OCI-LY7 (cell line): ENCODE measurements around the gene TNNI3K. TPM values are rescaled to one million over a fixed set of nuclear protein-coding genes. Genes with fewer than 3 reads are reported as not detected.

ENCODE experiments used
- BruUV-seq: library from RNA; stranded (reverse); fragments of 400-500 nt; replicated peaks from 2 replicates; lab custom pipeline; 2021; lab: Mats Ljungman, UMichigan
- CTCF ChIA-PET: fragments of 300-600 bp; sonication (Branson Sonifier 250); formaldehyde crosslinking; loops from one replicate; lab custom pipeline; 2022; ENCODE audit warnings: antibody characterized with exemption; ENCODE audit not compliant: unreplicated experiment; lab: Charles Lee
- POLR2A ChIA-PET: fragments of 300-600 bp; sonication (Branson Sonifier 250); formaldehyde crosslinking; loops from one replicate; lab custom pipeline; 2022; ENCODE audit warnings: antibody characterized with exemption; lab: Charles Lee
- DNase-seq: peaks from one replicate; pipeline ENCODE4 v3.0.0-alpha.2; 2015; ENCODE audit warnings: low spot score
- H2AFZ ChIP-seq: fragments of 200-600 bp; sonication (generic), shearing (Covaris generic); 2 replicates; pipeline ENCODE4 v1.6.1; 2014; ENCODE audit warnings: mild to moderate bottlenecking, antibody characterized with exemption, low read length, moderate library complexity
- H3K27ac ChIP-seq: fragments of 200-600 bp; sonication (generic); 2 replicates; pipeline ENCODE4 v1.5.1; 2014; ENCODE audit warnings: mixed run types, low read depth, mild to moderate bottlenecking, moderate library complexity, low read length, inconsistent platforms; ENCODE audit not compliant: poor library complexity, severe bottlenecking
- H3K36me3 ChIP-seq: fragments of 200-600 bp; sonication (generic); 2 replicates; pipeline ENCODE4 v1.6.1; 2014; ENCODE audit warnings: mild to moderate bottlenecking, antibody characterized with exemption, low read length, moderate library complexity, mixed read lengths; ENCODE audit not compliant: insufficient read depth
- H3K4me1 ChIP-seq: fragments of 200-600 bp; sonication (generic); 2 replicates; pipeline ENCODE4 v1.5.1; 2014; ENCODE audit warnings: mild to moderate bottlenecking, low read length; ENCODE audit not compliant: insufficient read depth, poor library complexity, severe bottlenecking
- H3K4me2 ChIP-seq: fragments of 200-600 bp; sonication (generic); 2 replicates; pipeline ENCODE4 v1.6.1; 2014; ENCODE audit warnings: mild to moderate bottlenecking, low read length
- H3K4me3 ChIP-seq: fragments of 200-600 bp; sonication (generic); 2 replicates; pipeline ENCODE4 v1.5.1; 2014; ENCODE audit warnings: mild to moderate bottlenecking, low read depth, low read length; ENCODE audit not compliant: poor library complexity, severe bottlenecking
- H3K79me2 ChIP-seq: fragments of 200-600 bp; sonication (generic); 2 replicates; pipeline ENCODE4 v1.6.1; 2016; ENCODE audit warnings: low read depth, mild to moderate bottlenecking, low read length, moderate library complexity, mixed read lengths; ENCODE audit not compliant: insufficient read depth
- H3K9me2 ChIP-seq: fragments of 200-600 bp; sonication (generic); 2 replicates; pipeline ENCODE4 v1.6.1; 2016; ENCODE audit warnings: mild to moderate bottlenecking, low read length, mixed read lengths; ENCODE audit not compliant: insufficient read depth
- H3K9me3 ChIP-seq: fragments of 200-600 bp; sonication (generic); 2 replicates; pipeline ENCODE4 v1.6.1; 2014; ENCODE audit warnings: mild to moderate bottlenecking, mixed run types, low read length, mixed read lengths
- H4K20me1 ChIP-seq: fragments of 200-600 bp; sonication (generic); 2 replicates; pipeline ENCODE4 v1.6.1; 2014; ENCODE audit warnings: mild to moderate bottlenecking, antibody characterized with exemption, low read length, moderate library complexity, mixed read lengths; ENCODE audit not compliant: insufficient read depth
- CTCF ChIP-seq: fragments of 200-600 bp; sonication (generic); conservative IDR thresholded peaks from 2 replicates; pipeline ENCODE4 v1.5.1; 2014; ENCODE audit warnings: mild to moderate bottlenecking, antibody characterized with exemption, low read length, moderate library complexity, mixed read lengths
- EZH2phosphoT487 ChIP-seq: fragments of 200-600 bp; sonication (generic); IDR thresholded peaks from 2 replicates; pipeline ENCODE4 v1.6.1; 2018; ENCODE audit warnings: low read depth, borderline replicate concordance, mild to moderate bottlenecking, mixed run types, antibody characterized with exemption, low read length, moderate library complexity, mixed read lengths
- intact Hi-C: fragments of 100-400 bp; cut with micrococcal nuclease; formaldehyde crosslinking; loops from one replicate; pipeline ENCODE4 v1.10.0; 2022; ENCODE audit not compliant: unreplicated experiment
- total RNA-seq, 2 experiments: library from RNA; depleted of rRNA in 1 of 2; stranded (reverse); fragments of >200 nt in 1 of 2; shearing (Covaris generic) in 1 of 2; gene quantifications; 2 replicates each; pipeline ENCODE4 v1.2.3, GENCODE V29; 2014 to 2022

TNNI3K gene
- total RNA-seq, 2 experiments from 2014 or later, result not detected

GRCh38 chr1:74392186-74392585 lies 157.0 kb downstream of the TNNI3K start:
- DNase-seq, result no peak
- Histone ChIP-seq H3K4me3 (no peak overlapping the region), H3K4me2 (no peak overlapping the region), H3K27ac (no peak overlapping the region), H2AFZ (no peak overlapping the region), H4K20me1 (no peaks in the 10 kb centered on the region), H3K9me2 (no peaks in the 10 kb centered on the region), H3K36me3 (no peaks in the 10 kb centered on the region), H3K79me2 (no peaks in the 10 kb centered on the region), H3K4me1 (no peaks in the 10 kb centered on the region), H3K9me3 (no peaks in the 10 kb centered on the region)
- ChIA-PET CTCF (no interaction called here), POLR2A (interaction anchor here (1.5 to 1.7 kb wide), 2 partner anchors 9 to 10 kb away, joined by 3 to 4 read pairs; no protein-coding TSS in a partner anchor)
- BruUV-seq, result no TSS peak
- no peak for TF ChIP-seq CTCF
- TF ChIP-seq EZH2phosphoT487, result no peak
- intact Hi-C loops, result no loop called here

GRCh38 chr1:74392840-74393239 lies 157.7 kb downstream of the TNNI3K start:
- Histone ChIP-seq H3K4me1 (no peaks in the 10 kb centered on the region), H3K9me3 (no peaks in the 10 kb centered on the region), H4K20me1 (no peaks in the 10 kb centered on the region), H3K9me2 (no peaks in the 10 kb centered on the region), H3K4me2 (no peak overlapping the region), H2AFZ (no peak overlapping the region), H3K27ac (no peak overlapping the region), H3K4me3 (no peak overlapping the region), H3K79me2 (no peaks in the 10 kb centered on the region), H3K36me3 (no peaks in the 10 kb centered on the region)
- POLR2A ChIA-PET, result interaction anchor here (1.5 to 1.7 kb wide), 2 partner anchors 8 to 10 kb away, joined by 3 to 4 read pairs; no protein-coding TSS in a partner anchor
- intact Hi-C loops, result no loop called here
- no peak for TF ChIP-seq CTCF
- no peak for TF ChIP-seq EZH2phosphoT487
- no TSS peak for BruUV-seq
- CTCF ChIA-PET, result no interaction called here
- DNase-seq, result no peak

GRCh38 chr1:74395571-74395970 lies 160.4 kb downstream of the TNNI3K start:
- intact Hi-C loops, result no loop called here
- Histone ChIP-seq H2AFZ (no peak overlapping the region), H3K27ac (no peak overlapping the region), H3K36me3 (no peaks in the 10 kb centered on the region), H4K20me1 (no peaks in the 10 kb centered on the region), H3K9me2 (no peaks in the 10 kb centered on the region), H3K79me2 (no peaks in the 10 kb centered on the region), H3K4me3 (no peak overlapping the region), H3K4me1 (no peaks in the 10 kb centered on the region), H3K9me3 (no peaks in the 10 kb centered on the region), H3K4me2 (no peak overlapping the region)
- no TSS peak for BruUV-seq
- POLR2A ChIA-PET, result no interaction called here
- DNase-seq, result no peak
- no peak for TF ChIP-seq CTCF
- TF ChIP-seq EZH2phosphoT487, result no peak
- CTCF ChIA-PET, result no interaction called here
